Progenitor cell of endocrine pancreas (in vitro differentiated cells): ENCODE results near the gene GREM1. TPM values are rescaled to one million over a fixed set of nuclear protein-coding genes. Genes with fewer than 3 reads are reported as not detected.

Source experiments
- DNase-seq: peaks from one replicate; pipeline ENCODE4 v3.0.0; 2021; ENCODE audit warnings: low spot score; ENCODE audit not compliant: unreplicated experiment
- H3K27ac Mint-ChIP-seq: 2 replicates; pipeline ENCODE4 v1.8.0; 2021; ENCODE audit warnings: mild to moderate bottlenecking, moderate library complexity, mixed read lengths
- H3K27me3 Mint-ChIP-seq: 2 replicates; pipeline ENCODE4 v1.8.0; 2021; ENCODE audit warnings: mixed read lengths
- H3K36me3 Mint-ChIP-seq: 2 replicates; pipeline ENCODE4 v1.8.0; 2022; ENCODE audit warnings: mixed read lengths; ENCODE audit not compliant: insufficient read depth
- H3K4me1 Mint-ChIP-seq: 2 replicates; pipeline ENCODE4 v1.8.0; 2021; ENCODE audit warnings: low read depth, mixed read lengths
- H3K4me3 Mint-ChIP-seq: 2 replicates; pipeline ENCODE4 v1.8.0; 2021; ENCODE audit warnings: low read depth, mild to moderate bottlenecking, moderate library complexity, mixed read lengths
- H3K9me3 Mint-ChIP-seq: 2 replicates; pipeline ENCODE4 v1.8.0; 2021; ENCODE audit warnings: low read depth, mixed read lengths
- total RNA-seq: library from RNA; stranded (reverse); gene quantifications from 2 replicates; pipeline ENCODE4 v1.2.1, GENCODE V29; 2021
- TF ChIP-seq, protein P1 (sequence below): fragments of 200-600 bp; sonication (generic); IDR thresholded peaks from one replicate; pipeline ENCODE4 v1.5.0; 2021; ENCODE audit warnings: antibody characterized with exemption, mild to moderate bottlenecking; ENCODE audit not compliant: unreplicated experiment

The GREM1 gene
- total RNA-seq, 1 donor from 2014 or later, result 0.17 TPM

DNA sequence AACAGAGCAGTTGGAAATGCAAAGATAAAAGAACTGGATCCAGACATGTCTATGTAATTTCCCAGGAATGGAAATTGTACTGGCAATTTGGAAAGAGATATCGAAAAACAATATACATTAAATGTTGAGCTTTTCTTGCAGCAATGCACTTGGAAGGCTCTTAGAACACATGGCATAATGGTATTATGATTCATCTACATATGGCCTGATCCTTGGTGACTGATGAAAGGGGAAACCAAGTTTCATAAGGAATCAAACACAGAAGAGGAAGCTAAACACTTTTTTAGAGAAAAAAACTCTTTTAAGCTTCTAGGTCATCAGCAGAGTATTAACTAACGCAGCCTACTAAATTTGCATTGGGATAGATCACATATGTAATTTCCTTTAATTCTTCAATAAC is 12.4 kb upstream of the GREM1 start:
- Mint-ChIP-seq H3K4me3 (no peak overlapping the region), H3K27me3 (peaks cover 14% of the 10 kb centered on the region), H3K36me3 (no peaks in the 10 kb centered on the region), H3K27ac (no peak overlapping the region), H3K4me1 (peaks cover 8% of the 10 kb centered on the region), H3K9me3 (no peaks in the 10 kb centered on the region)
- no peak for DNase-seq
- TF ChIP-seq, protein P1, sequence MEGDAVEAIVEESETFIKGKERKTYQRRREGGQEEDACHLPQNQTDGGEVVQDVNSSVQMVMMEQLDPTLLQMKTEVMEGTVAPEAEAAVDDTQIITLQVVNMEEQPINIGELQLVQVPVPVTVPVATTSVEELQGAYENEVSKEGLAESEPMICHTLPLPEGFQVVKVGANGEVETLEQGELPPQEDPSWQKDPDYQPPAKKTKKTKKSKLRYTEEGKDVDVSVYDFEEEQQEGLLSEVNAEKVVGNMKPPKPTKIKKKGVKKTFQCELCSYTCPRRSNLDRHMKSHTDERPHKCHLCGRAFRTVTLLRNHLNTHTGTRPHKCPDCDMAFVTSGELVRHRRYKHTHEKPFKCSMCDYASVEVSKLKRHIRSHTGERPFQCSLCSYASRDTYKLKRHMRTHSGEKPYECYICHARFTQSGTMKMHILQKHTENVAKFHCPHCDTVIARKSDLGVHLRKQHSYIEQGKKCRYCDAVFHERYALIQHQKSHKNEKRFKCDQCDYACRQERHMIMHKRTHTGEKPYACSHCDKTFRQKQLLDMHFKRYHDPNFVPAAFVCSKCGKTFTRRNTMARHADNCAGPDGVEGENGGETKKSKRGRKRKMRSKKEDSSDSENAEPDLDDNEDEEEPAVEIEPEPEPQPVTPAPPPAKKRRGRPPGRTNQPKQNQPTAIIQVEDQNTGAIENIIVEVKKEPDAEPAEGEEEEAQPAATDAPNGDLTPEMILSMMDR, result no peak

GRCh38 chr15:32706704-32707103 is 11.1 kb upstream of the GREM1 start:
- Mint-ChIP-seq H3K36me3 (no peaks in the 10 kb centered on the region), H3K27me3 (peaks cover 17% of the 10 kb centered on the region), H3K9me3 (no peaks in the 10 kb centered on the region), H3K4me1 (peaks cover 6% of the 10 kb centered on the region), H3K4me3 (no peak overlapping the region), H3K27ac (no peak overlapping the region)
- TF ChIP-seq, protein P1, result no peak
- no peak for DNase-seq

- Mint-ChIP-seq H3K4me3 (no peak overlapping the region), H3K4me1 (peaks cover 6% of the 10 kb centered on the region), H3K36me3 (no peaks in the 10 kb centered on the region), H3K27me3 (peaks cover 24% of the 10 kb centered on the region), H3K27ac (no peak overlapping the region), H3K9me3 (no peaks in the 10 kb centered on the region)
- no peak for DNase-seq
- TF ChIP-seq, protein P1, result no peak
These were observed 10.4 kb upstream of the GREM1 start for GRCh38 chr15:32707436-32707835.

DNA sequence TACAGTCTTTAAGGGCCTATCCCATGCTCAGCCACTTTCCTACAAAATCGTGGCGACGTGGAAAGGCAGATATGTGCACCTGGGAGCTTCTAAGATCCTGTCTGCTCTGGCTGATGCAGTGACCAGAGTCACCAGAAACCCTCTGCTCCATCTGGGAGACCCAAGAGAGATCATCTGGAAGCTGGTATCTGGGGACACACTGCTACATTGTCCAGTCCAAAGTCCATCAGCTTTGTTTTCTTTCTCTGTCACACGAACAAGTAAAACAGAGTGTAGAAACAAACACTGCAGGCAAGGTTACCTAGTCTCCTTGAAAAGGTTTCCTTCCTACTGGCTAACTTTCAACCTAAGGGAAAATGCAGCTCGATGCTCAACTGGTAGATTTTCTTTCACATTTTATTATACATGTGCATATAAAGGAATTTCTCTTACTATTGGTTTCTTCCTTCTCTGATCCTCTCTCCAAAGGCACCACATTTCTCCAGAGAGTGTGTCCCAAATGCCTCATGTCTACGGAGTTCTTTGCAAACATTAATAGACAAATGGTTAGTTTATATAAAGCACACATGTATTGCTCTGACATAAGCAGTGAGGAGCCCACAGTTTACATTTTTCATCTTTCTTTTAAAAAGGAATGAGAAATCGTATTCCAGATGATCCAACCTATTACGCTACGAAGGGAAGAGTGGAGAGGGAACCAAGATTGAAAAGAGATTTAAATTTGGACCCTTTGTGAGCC is 8.3 kb upstream of the GREM1 start:
- TF ChIP-seq, protein P1, result no peak
- Mint-ChIP-seq H3K4me3 (no peak overlapping the region), H3K9me3 (no peaks in the 10 kb centered on the region), H3K27ac (no peak overlapping the region), H3K27me3 (peaks cover 35% of the 10 kb centered on the region), H3K36me3 (no peaks in the 10 kb centered on the region), H3K4me1 (peaks cover 6% of the 10 kb centered on the region)
- no peak for DNase-seq

DNA sequence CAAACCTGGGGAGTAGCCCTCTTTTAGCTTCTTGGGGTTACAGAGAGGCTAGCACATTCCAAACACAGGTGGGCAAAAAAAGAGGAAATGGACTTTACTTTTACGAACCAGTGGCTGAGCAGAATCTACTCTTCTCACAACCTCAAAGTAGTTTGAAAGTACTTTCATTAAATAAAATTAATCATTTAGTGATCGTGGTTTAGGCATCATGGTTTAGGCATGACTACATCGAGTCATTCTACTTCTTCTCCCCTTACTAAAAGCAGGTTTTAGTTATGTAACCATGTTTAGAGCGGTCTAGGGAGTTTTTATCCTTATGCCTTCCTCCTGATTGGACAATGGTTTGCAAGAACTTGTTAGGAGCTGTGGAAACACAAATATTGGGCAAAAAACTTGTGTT is 2.5 kb upstream of the GREM1 start:
- DNase-seq, result no peak
- Mint-ChIP-seq H3K9me3 (no peaks in the 10 kb centered on the region), H3K27ac (no peak overlapping the region), H3K4me3 (no peak overlapping the region), H3K36me3 (no peaks in the 10 kb centered on the region), H3K4me1 (peaks cover 14% of the 10 kb centered on the region), H3K27me3 (peaks cover 79% of the 10 kb centered on the region)
- TF ChIP-seq, protein P1, result no peak
